Fibroblast of lung (primary cell): ENCODE data around the gene HHIPL1. TPM values are rescaled to one million over a fixed set of nuclear protein-coding genes. Genes with fewer than 3 reads are reported as not detected.

Source experiments
- DNase-seq, 2 donors: peaks; one replicate each; pipeline versions ENCODE4 v3.0.0 to v3.0.0-alpha.2; 2010; ENCODE audit warnings: low read depth in 2 of 2
- H2AFZ ChIP-seq: 2 replicates; pipeline ENCODE4 v1.5.1; 2012; ENCODE audit warnings: low read length, control low read depth, inconsistent platforms
- H3K27ac ChIP-seq: 2 replicates; pipeline ENCODE4 v1.5.1; 2011; ENCODE audit warnings: low read length, control low read depth; ENCODE audit not compliant: insufficient read depth
- H3K27me3 ChIP-seq: 2 replicates; pipeline ENCODE4 v1.5.1; 2011; ENCODE audit warnings: mild to moderate bottlenecking, low read length; ENCODE audit not compliant: control insufficient read depth, insufficient read depth
- H3K36me3 ChIP-seq: 2 replicates; pipeline ENCODE4 v1.5.1; 2011; ENCODE audit warnings: low read length; ENCODE audit not compliant: control insufficient read depth, insufficient read depth
- H3K4me1 ChIP-seq: 2 replicates; pipeline ENCODE4 v1.5.1; 2011; ENCODE audit warnings: low read length; ENCODE audit not compliant: control insufficient read depth, insufficient read depth; ENCODE audit errors: extremely low read depth
- H3K4me2 ChIP-seq: 2 replicates; pipeline ENCODE4 v1.5.1; 2011; ENCODE audit warnings: low read length, control low read depth; ENCODE audit not compliant: insufficient read depth; ENCODE audit errors: extremely low read depth
- H3K4me3 ChIP-seq, 4 experiments: fragments of 200-600 bp in 1 of 4; sonication (generic) in 1 of 4; replicated peaks in 1 of 4; 2 replicates each; pipeline ENCODE4 v1.5.1; 2011 to 2016; ENCODE audit warnings: low read length in 4 of 4, low read depth in 3 of 4, mild to moderate bottlenecking in 3 of 4, control low read depth in 2 of 4, inconsistent platforms in 1 of 4, mixed read lengths in 1 of 4; ENCODE audit not compliant: insufficient read depth in 1 of 4; ENCODE audit errors: control extremely low read depth in 1 of 4
- H3K79me2 ChIP-seq: 2 replicates; pipeline ENCODE4 v1.5.1; 2012; ENCODE audit warnings: mild to moderate bottlenecking, low read length, inconsistent platforms; ENCODE audit not compliant: control insufficient read depth, insufficient read depth
- H3K9ac ChIP-seq: 2 replicates; pipeline ENCODE4 v1.5.1; 2011; ENCODE audit warnings: mild to moderate bottlenecking, low read length, control low read depth; ENCODE audit not compliant: insufficient read depth
- H3K9me3 ChIP-seq: 2 replicates; pipeline ENCODE4 v1.5.1; 2012; ENCODE audit warnings: low read depth, low read length; ENCODE audit not compliant: control insufficient read depth, insufficient read depth
- H4K20me1 ChIP-seq: 2 replicates; pipeline ENCODE4 v1.5.1; 2011; ENCODE audit warnings: low read length; ENCODE audit not compliant: control insufficient read depth, insufficient read depth; ENCODE audit errors: extremely low read depth
- EZH2 ChIP-seq: IDR thresholded peaks from 2 replicates; pipeline ENCODE4 v1.5.1; 2012; ENCODE audit warnings: low read length, control low read depth, mild to moderate bottlenecking; ENCODE audit errors: missing control alignments
- polyA plus RNA-seq, 2 donors: library from polyadenylated mRNA; depleted of rRNA in 1 of 2; stranded (reverse) in 1 of 2; unstranded in 1 of 2; fragments of >200 nt; gene quantifications; 2 replicates each; pipeline ENCODE4 v1.2.1, GENCODE V29; 2011 to 2012; ENCODE audit warnings: missing spikeins in 1 of 2
- total RNA-seq: library from RNA; depleted of rRNA; stranded (reverse); fragments of >200 nt; gene quantifications from 2 replicates; pipeline ENCODE4 v1.2.1, GENCODE V29; 2014
- TF ChIP-seq, protein P1 (sequence below), 2 donors: IDR thresholded peaks in 1 of 2; conservative IDR thresholded peaks in 1 of 2; 1 replicate in 1 of 2; 2 replicates in 1 of 2; pipeline ENCODE4 v1.5.1; 2011 to 2012; ENCODE audit warnings: low read length in 2 of 2, control low read depth in 1 of 2, inconsistent platforms in 1 of 2, low read depth in 1 of 2, mild to moderate bottlenecking in 1 of 2

The HHIPL1 gene
- total and polyA plus RNA-seq, 2 donors (not counting 1 experiment from before 2014, with no cell fraction given): 1.5 to 9.9 TPM

DNA sequence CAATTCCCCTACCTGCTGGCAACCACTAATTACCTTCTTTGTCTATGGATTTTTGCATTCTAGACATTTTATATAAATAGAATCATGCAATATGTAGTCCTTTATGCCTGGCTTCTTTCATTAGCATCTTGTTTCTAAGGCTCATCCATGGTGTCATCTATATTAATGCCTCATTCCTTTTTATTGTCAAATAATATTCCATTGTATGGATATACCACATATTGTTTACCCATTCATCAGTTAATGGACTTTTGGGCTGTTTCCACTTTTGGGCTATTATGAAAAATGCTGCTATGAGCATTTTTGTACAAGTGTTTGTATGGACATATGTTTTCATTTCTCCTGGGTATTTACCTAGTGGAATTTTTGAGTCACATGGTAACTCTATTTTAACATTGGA lies 57.2 kb downstream of the HHIPL1 start:
- peaks cover 10% of the 10 kb centered on the region for H3K27me3 ChIP-seq
- no peaks in the 10 kb centered on the region for H3K4me1 ChIP-seq
- DNase-seq: no peak
- no peak overlapping the region for H2AFZ ChIP-seq
- H3K27ac ChIP-seq: no peak overlapping the region
- no peaks in the 10 kb centered on the region for H3K9me3 ChIP-seq
- no peaks in the 10 kb centered on the region for H4K20me1 ChIP-seq
- no peak overlapping the region for H3K4me2 ChIP-seq
- H3K9ac ChIP-seq: no peak overlapping the region
- H3K79me2 ChIP-seq: no peaks in the 10 kb centered on the region
- no peaks in the 10 kb centered on the region for H3K36me3 ChIP-seq
- TF ChIP-seq EZH2: no peak
- TF ChIP-seq, protein P1, sequence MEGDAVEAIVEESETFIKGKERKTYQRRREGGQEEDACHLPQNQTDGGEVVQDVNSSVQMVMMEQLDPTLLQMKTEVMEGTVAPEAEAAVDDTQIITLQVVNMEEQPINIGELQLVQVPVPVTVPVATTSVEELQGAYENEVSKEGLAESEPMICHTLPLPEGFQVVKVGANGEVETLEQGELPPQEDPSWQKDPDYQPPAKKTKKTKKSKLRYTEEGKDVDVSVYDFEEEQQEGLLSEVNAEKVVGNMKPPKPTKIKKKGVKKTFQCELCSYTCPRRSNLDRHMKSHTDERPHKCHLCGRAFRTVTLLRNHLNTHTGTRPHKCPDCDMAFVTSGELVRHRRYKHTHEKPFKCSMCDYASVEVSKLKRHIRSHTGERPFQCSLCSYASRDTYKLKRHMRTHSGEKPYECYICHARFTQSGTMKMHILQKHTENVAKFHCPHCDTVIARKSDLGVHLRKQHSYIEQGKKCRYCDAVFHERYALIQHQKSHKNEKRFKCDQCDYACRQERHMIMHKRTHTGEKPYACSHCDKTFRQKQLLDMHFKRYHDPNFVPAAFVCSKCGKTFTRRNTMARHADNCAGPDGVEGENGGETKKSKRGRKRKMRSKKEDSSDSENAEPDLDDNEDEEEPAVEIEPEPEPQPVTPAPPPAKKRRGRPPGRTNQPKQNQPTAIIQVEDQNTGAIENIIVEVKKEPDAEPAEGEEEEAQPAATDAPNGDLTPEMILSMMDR (conservative IDR thresholded peaks at IDR 0.05 in 1 of 2, IDR thresholded peaks at IDR 0.05 in 1 of 2; ENCODE audit: low read depth in 1 of 2, low read length in 2 of 2): no peak
- H3K4me3 ChIP-seq: no peak overlapping the region

DNA sequence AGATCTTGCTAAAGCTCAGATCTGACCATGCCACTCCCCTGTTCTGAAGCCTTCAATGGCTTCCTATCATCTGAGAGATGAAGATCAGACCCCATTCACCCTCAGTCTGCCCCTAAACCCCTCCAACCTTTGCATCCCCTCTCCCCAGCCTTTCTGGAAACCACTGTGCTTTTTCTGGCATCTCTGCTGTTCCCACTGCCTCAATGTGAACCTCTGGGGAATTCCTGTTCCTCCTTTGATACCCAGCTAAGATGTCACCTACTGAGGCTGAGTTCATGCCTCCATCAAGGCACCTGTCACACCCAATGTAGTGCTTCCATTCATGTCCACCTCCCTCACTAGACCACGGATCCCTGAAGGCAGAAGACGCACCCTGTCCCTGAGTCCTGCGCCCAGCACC lies 58.5 kb downstream of the HHIPL1 start:
- H3K27me3 ChIP-seq: peaks cover 3% of the 10 kb centered on the region
- no peaks in the 10 kb centered on the region for H3K79me2 ChIP-seq
- no peak for DNase-seq
- H3K4me3 ChIP-seq: no peak overlapping the region
- no peaks in the 10 kb centered on the region for H4K20me1 ChIP-seq
- H3K4me1 ChIP-seq: no peaks in the 10 kb centered on the region
- no peak overlapping the region for H3K27ac ChIP-seq
- H3K9ac ChIP-seq: no peak overlapping the region
- no peaks in the 10 kb centered on the region for H3K9me3 ChIP-seq
- no peaks in the 10 kb centered on the region for H3K36me3 ChIP-seq
- TF ChIP-seq EZH2: no peak
- TF ChIP-seq, protein P1 (conservative IDR thresholded peaks at IDR 0.05 in 1 of 2, IDR thresholded peaks at IDR 0.05 in 1 of 2; ENCODE audit: low read depth in 1 of 2, low read length in 2 of 2): no peak
- H3K4me2 ChIP-seq: no peak overlapping the region
- H2AFZ ChIP-seq: no peak overlapping the region

DNA sequence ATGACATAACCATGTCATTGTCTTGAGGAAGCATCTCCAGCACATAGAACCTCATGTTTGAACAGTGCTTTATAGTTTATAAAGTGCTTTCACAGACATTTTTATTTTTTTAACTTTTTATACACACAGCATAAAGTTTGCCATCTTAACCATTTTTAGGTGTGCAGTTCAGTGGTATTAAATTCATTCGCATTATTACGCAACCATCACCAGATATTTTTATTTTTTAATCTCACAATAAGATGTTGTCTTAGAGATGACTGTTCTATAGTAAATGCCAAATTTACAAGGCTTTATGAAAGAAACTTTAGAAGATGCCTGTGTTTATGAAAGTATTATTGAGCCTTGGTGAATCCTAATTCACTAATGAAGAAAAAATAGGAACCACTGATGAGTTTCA lies 59.1 kb downstream of the HHIPL1 start:
- Histone ChIP-seq H2AFZ (no peak overlapping the region), H3K9ac (no peak overlapping the region), H3K4me2 (no peak overlapping the region), H3K27me3 (no peaks in the 10 kb centered on the region), H3K4me3 (no peak overlapping the region), H3K9me3 (no peaks in the 10 kb centered on the region), H4K20me1 (no peaks in the 10 kb centered on the region), H3K4me1 (no peaks in the 10 kb centered on the region), H3K79me2 (no peaks in the 10 kb centered on the region), H3K36me3 (no peaks in the 10 kb centered on the region), H3K27ac (no peak overlapping the region)
- TF ChIP-seq EZH2: no peak
- TF ChIP-seq, protein P1 (conservative IDR thresholded peaks at IDR 0.05 in 1 of 2, IDR thresholded peaks at IDR 0.05 in 1 of 2; ENCODE audit: low read depth in 1 of 2, low read length in 2 of 2): no peak
- no peak for DNase-seq
